Measurements from ENCODE around the gene ELFN2.

The ELFN2 gene

GRCh38 chr22:37464181-37464580 is 36.9 kb upstream of the ELFN2 start:
- H3K4me3 ChIP-seq (ENCODE audit: low read length): no peak overlapping the region
- H3K4me2 ChIP-seq (ENCODE audit: low read depth, low read length): no peak overlapping the region
- no peak for TF ChIP-seq CTCF (IDR thresholded peaks at IDR 0.05; ENCODE audit: low read length)
- no peak for TF ChIP-seq EZH2phosphoT487 (IDR thresholded peaks at IDR 0.05; ENCODE audit: low read length)
- no peak for TF ChIP-seq EZH2 (optimal IDR thresholded peaks at IDR 0.05; ENCODE audit: low read depth, low read length)
- H3K27ac ChIP-seq (ENCODE audit: low read length): no peak overlapping the region
- H3F3A ChIP-seq (ENCODE audit: insufficient read depth, low read length): 0 out of 2 replicates have a peak, but pooled peaks cover 4% of the 10 kb centered on the region
- no peaks in the 10 kb centered on the region for H3K79me2 ChIP-seq (ENCODE audit: low read length)
- H2AFZ ChIP-seq (ENCODE audit: low read length): no peak overlapping the region
- no peaks in the 10 kb centered on the region for H3K36me3 ChIP-seq (replicated peaks; ENCODE audit: insufficient read depth, low read length)
- no peaks in the 10 kb centered on the region for H4K20me1 ChIP-seq (ENCODE audit: insufficient read depth, low read length)
- DNase-seq: no peak
- no peaks in the 10 kb centered on the region for H3K9me3 ChIP-seq (replicated peaks; ENCODE audit: insufficient read depth, low read length)
- H3K4me1 ChIP-seq (ENCODE audit: low read length): no peaks in the 10 kb centered on the region
- no peaks in the 10 kb centered on the region for H3K27me3 ChIP-seq (replicated peaks; ENCODE audit: insufficient read depth, low read length)
- no peak overlapping the region for H3K9ac ChIP-seq (ENCODE audit: low read length)
- H3K9me2 ChIP-seq (replicated peaks; ENCODE audit: insufficient read depth, low read length): no peaks in the 10 kb centered on the region

GRCh38 chr22:37462983-37463382 is 35.7 kb upstream of the ELFN2 start:
- 0 out of 2 replicates have a peak, but pooled peaks cover 4% of the 10 kb centered on the region for H3F3A ChIP-seq (ENCODE audit: insufficient read depth, low read length)
- no peaks in the 10 kb centered on the region for H3K27me3 ChIP-seq (replicated peaks; ENCODE audit: insufficient read depth, low read length)
- H3K9ac ChIP-seq (ENCODE audit: low read length): no peak overlapping the region
- no peak overlapping the region for H3K4me2 ChIP-seq (ENCODE audit: low read depth, low read length)
- H3K4me1 ChIP-seq (ENCODE audit: low read length): no peaks in the 10 kb centered on the region
- no peaks in the 10 kb centered on the region for H3K9me2 ChIP-seq (replicated peaks; ENCODE audit: insufficient read depth, low read length)
- no peak overlapping the region for H2AFZ ChIP-seq (ENCODE audit: low read length)
- H3K36me3 ChIP-seq (replicated peaks; ENCODE audit: insufficient read depth, low read length): no peaks in the 10 kb centered on the region
- no peaks in the 10 kb centered on the region for H3K79me2 ChIP-seq (ENCODE audit: low read length)
- TF ChIP-seq EZH2 (optimal IDR thresholded peaks at IDR 0.05; ENCODE audit: low read depth, low read length) (no peak), CTCF (IDR thresholded peaks at IDR 0.05; ENCODE audit: low read length) (no peak), EZH2phosphoT487 (IDR thresholded peaks at IDR 0.05; ENCODE audit: low read length) (no peak)
- no peak overlapping the region for H3K27ac ChIP-seq (ENCODE audit: low read length)
- DNase-seq: no peak
- no peaks in the 10 kb centered on the region for H4K20me1 ChIP-seq (ENCODE audit: insufficient read depth, low read length)
- H3K9me3 ChIP-seq (replicated peaks; ENCODE audit: insufficient read depth, low read length): no peaks in the 10 kb centered on the region
- H3K4me3 ChIP-seq (ENCODE audit: low read length): no peak overlapping the region

- no peak for TF ChIP-seq CTCF (IDR thresholded peaks at IDR 0.05; ENCODE audit: low read length)
- TF ChIP-seq EZH2phosphoT487 (IDR thresholded peaks at IDR 0.05; ENCODE audit: low read length): no peak
- TF ChIP-seq EZH2 (optimal IDR thresholded peaks at IDR 0.05; ENCODE audit: low read depth, low read length): no peak
- no peak overlapping the region for H2AFZ ChIP-seq (ENCODE audit: low read length)
- H3K79me2 ChIP-seq (ENCODE audit: low read length): no peaks in the 10 kb centered on the region
- DNase-seq: no peak
- 0 out of 2 replicates have a peak, but pooled peaks cover 4% of the 10 kb centered on the region for H3F3A ChIP-seq (ENCODE audit: insufficient read depth, low read length)
- no peaks in the 10 kb centered on the region for H3K27me3 ChIP-seq (replicated peaks; ENCODE audit: insufficient read depth, low read length)
- H3K9me2 ChIP-seq (replicated peaks; ENCODE audit: insufficient read depth, low read length): no peaks in the 10 kb centered on the region
- no peaks in the 10 kb centered on the region for H3K36me3 ChIP-seq (replicated peaks; ENCODE audit: insufficient read depth, low read length)
- H3K27ac ChIP-seq (ENCODE audit: low read length): no peak overlapping the region
- no peaks in the 10 kb centered on the region for H4K20me1 ChIP-seq (ENCODE audit: insufficient read depth, low read length)
- no peaks in the 10 kb centered on the region for H3K4me1 ChIP-seq (ENCODE audit: low read length)
- no peaks in the 10 kb centered on the region for H3K9me3 ChIP-seq (replicated peaks; ENCODE audit: insufficient read depth, low read length)
- H3K9ac ChIP-seq (ENCODE audit: low read length): no peak overlapping the region
- H3K4me3 ChIP-seq (ENCODE audit: low read length): no peak overlapping the region
- H3K4me2 ChIP-seq (ENCODE audit: low read depth, low read length): no peak overlapping the region
Measured at GRCh38 chr22:37462436-37462835, 35.2 kb upstream of the ELFN2 start.

Measured in MM.1S (cell line).